Endothelial cell of umbilical vein (primary cell): ENCODE data around the gene CXCL3.

ENCODE experiments used
- CTCF ChIP-seq, 2 donors: IDR thresholded peaks; 1 replicate in 1 of 2; 2 replicates in 1 of 2; pipeline ENCODE4 v1.5.1; 2011; ENCODE audit warnings: low read length in 2 of 2, mild to moderate bottlenecking in 2 of 2, moderate library complexity in 2 of 2, control low read depth in 1 of 2, inconsistent platforms in 1 of 2, low read depth in 1 of 2; ENCODE audit not compliant: insufficient read depth in 1 of 2; ENCODE audit errors: extremely low read depth in 1 of 2
- EZH2 ChIP-seq: IDR thresholded peaks from 2 replicates; pipeline ENCODE4 v1.6.1; 2012; ENCODE audit warnings: borderline replicate concordance, low read depth, mild to moderate bottlenecking, moderate library complexity, low read length, inconsistent platforms; ENCODE audit not compliant: severe bottlenecking
- FOS ChIP-seq: IDR thresholded peaks from 2 replicates; pipeline ENCODE4 v1.6.1; 2011; ENCODE audit warnings: mild to moderate bottlenecking, low read length, moderate library complexity, borderline replicate concordance; ENCODE audit not compliant: insufficient read depth
- GATA2 ChIP-seq: IDR thresholded peaks from 2 replicates; pipeline ENCODE4 v1.7.0; 2011; ENCODE audit warnings: low read depth, mild to moderate bottlenecking, moderate library complexity, mixed read lengths, low read length; ENCODE audit not compliant: insufficient read length, insufficient read depth
- JUN ChIP-seq: IDR thresholded peaks from 2 replicates; pipeline ENCODE4 v1.6.1; 2011; ENCODE audit warnings: borderline replicate concordance, low read depth; ENCODE audit not compliant: insufficient read length, insufficient read depth
- MAX ChIP-seq: IDR thresholded peaks from 2 replicates; pipeline ENCODE4 v1.6.1; 2011; ENCODE audit not compliant: insufficient read depth, insufficient read length
- MYC ChIP-seq: IDR thresholded peaks from one replicate; pipeline ENCODE4 v1.6.1; 2011; ENCODE audit warnings: mild to moderate bottlenecking, low read depth, low read length
- POLR2A ChIP-seq: IDR thresholded peaks from 2 replicates; pipeline ENCODE4 v1.6.1; 2012; ENCODE audit warnings: low read depth, mild to moderate bottlenecking, control low read depth, low read length
- POLR2AphosphoS5 ChIP-seq: IDR thresholded peaks from 2 replicates; pipeline ENCODE4 v1.6.1; 2012; ENCODE audit warnings: low read depth, mild to moderate bottlenecking, control low read depth, low read length, moderate library complexity; ENCODE audit not compliant: insufficient read depth

- TF ChIP-seq CTCF (IDR thresholded peaks at IDR 0.05; ENCODE audit: extremely low read depth in 1 of 2, insufficient read depth in 1 of 2, low read depth in 1 of 2, low read length in 2 of 2): no peak
- no peak for TF ChIP-seq POLR2A
- no peak for TF ChIP-seq EZH2
- TF ChIP-seq JUN: no peak
- no peak for TF ChIP-seq MAX
- TF ChIP-seq MYC: no peak
- no peak for TF ChIP-seq POLR2AphosphoS5
- no peak for TF ChIP-seq FOS
- TF ChIP-seq GATA2: no peak
Measured at GRCh38 chr4:74067586-74067985, 29.1 kb upstream of the CXCL3 start.
